HepG2 (cell line): Measurements from ENCODE around the gene NDUFS7. TPM values are rescaled to one million over a fixed set of nuclear protein-coding genes. Genes with fewer than 3 reads are reported as not detected.

ENCODE experiments used
- ATAC-seq: fragments of 200-7000 bp; cut with Tn5 transposase; 3 replicates; pipeline ENCODE4 v1.9.1; 2020; ENCODE audit warnings: mild to moderate bottlenecking, moderate library complexity
- BruUV-seq: library from RNA; stranded (reverse); fragments of 400-500 nt; replicated peaks from 2 replicates; lab custom pipeline; 2021; lab: Mats Ljungman, UMichigan
- CTCF ChIA-PET: fragments of 300-600 bp; formaldehyde crosslinking; extraction: SDS; loops from one replicate; lab custom pipeline; 2021; ENCODE audit warnings: low total read pairs, inconsistent platforms, low intra/inter-chr PET ratio; lab: Yijun Ruan, JAX
- POLR2A ChIA-PET: fragments of 350-600 bp; sonication (Branson Sonifier 250); formaldehyde crosslinking; loops from one replicate; lab custom pipeline; 2020; ENCODE audit warnings: antibody characterized with exemption, inconsistent platforms; lab: Yijun Ruan, JAX
- DNase-seq: peaks from one replicate; pipeline ENCODE4 v3.0.0-alpha.2; 2015; ENCODE audit warnings: low spot score
- FAIRE-seq: peaks from 3 replicates; lab custom pipeline; 2011; peaks lifted over from hg19 to GRCh38; lab: Jason Lieb, UNC
- H2AFZ ChIP-seq: one replicate; pipeline ENCODE4 v1.6.1; 2011; ENCODE audit warnings: low read length, inconsistent platforms
- H3K27ac ChIP-seq: fragments of 300-600 bp; 3 replicates; pipeline ENCODE4 v1.8.0; 2011; ENCODE audit warnings: mixed run types, mild to moderate bottlenecking, mixed read lengths, low read length, inconsistent platforms; ENCODE audit not compliant: insufficient read depth; ENCODE audit errors: extremely low read length
- H3K27me3 ChIP-seq, 2 experiments: fragments of 200-600 bp in 1 of 2; 2 replicates in 1 of 2; 3 replicates in 1 of 2; pipeline versions ENCODE4 v1.6.0 to v1.8.0; 2011; ENCODE audit warnings: low read length in 2 of 2, mild to moderate bottlenecking in 2 of 2, moderate library complexity in 2 of 2, inconsistent platforms in 1 of 2; ENCODE audit not compliant: insufficient read depth in 2 of 2, control insufficient read depth in 1 of 2
- H3K36me3 ChIP-seq, 2 experiments: fragments of 200-600 bp in 1 of 2; replicated peaks in 1 of 2; 2 replicates in 1 of 2; 3 replicates in 1 of 2; pipeline versions ENCODE4 v1.5.1 to v1.8.0; 2011; ENCODE audit warnings: low read length in 2 of 2, inconsistent platforms in 1 of 2; ENCODE audit not compliant: insufficient read depth in 2 of 2, control insufficient read depth in 1 of 2
- H3K4me1 ChIP-seq: 2 replicates; pipeline ENCODE4 v1.5.1; 2012; ENCODE audit warnings: low read length, inconsistent platforms; ENCODE audit not compliant: insufficient read depth
- H3K4me2 ChIP-seq: 2 replicates; pipeline ENCODE4 v1.6.0; 2011; ENCODE audit warnings: low read depth, low read length, inconsistent platforms
- H3K4me3 ChIP-seq, 3 experiments: fragments of 200-600 bp in 1 of 3; sonication (generic), shearing (Covaris generic) in 1 of 3; replicated peaks in 1 of 3; 2 replicates each; pipeline ENCODE4 v1.5.1; 2011 to 2016; ENCODE audit warnings: low read length in 3 of 3, inconsistent platforms in 2 of 3, low read depth in 2 of 3, mild to moderate bottlenecking in 2 of 3, control low read depth in 1 of 3, mixed read lengths in 1 of 3; ENCODE audit not compliant: insufficient read depth in 1 of 3
- H3K79me2 ChIP-seq: one replicate; pipeline ENCODE4 v1.6.1; 2011; ENCODE audit warnings: low read length, inconsistent platforms; ENCODE audit not compliant: insufficient read depth
- H3K9ac ChIP-seq: 2 replicates; pipeline ENCODE4 v1.6.0; 2011; ENCODE audit warnings: mild to moderate bottlenecking, low read depth, low read length, inconsistent platforms; ENCODE audit not compliant: insufficient read depth
- H3K9me3 ChIP-seq: 2 replicates; pipeline ENCODE4 v1.5.1; 2012; ENCODE audit warnings: mild to moderate bottlenecking, low read length
- H4K20me1 ChIP-seq: 2 replicates; pipeline ENCODE4 v1.6.0; 2011; ENCODE audit warnings: inconsistent platforms, mild to moderate bottlenecking, low read length, moderate library complexity; ENCODE audit not compliant: insufficient read depth
- ATM ChIP-seq: fragments of 450-650 bp; IDR thresholded peaks from 2 replicates; pipeline ENCODE4 v1.7.1; 2017; ENCODE audit warnings: mild to moderate bottlenecking, borderline replicate concordance
- CCDC6 ChIP-seq: sonication (generic); formaldehyde crosslinking; IDR thresholded peaks from 2 replicates; pipeline ENCODE4 v1.8.1; 2022; ENCODE audit warnings: mild to moderate bottlenecking, missing genetic modification reagents, moderate library complexity
- EZH2 ChIP-seq: conservative IDR thresholded peaks from 2 replicates; pipeline ENCODE4 v1.6.1; 2012; ENCODE audit warnings: mild to moderate bottlenecking, low read depth, low read length, moderate library complexity
- HNRNPUL1 ChIP-seq: fragments of 200-400 bp; formaldehyde crosslinking; IDR thresholded peaks from 2 replicates; pipeline ENCODE4 v1.6.1; 2017; ENCODE audit warnings: low read depth, mild to moderate bottlenecking, low read length, moderate library complexity
- MEIS1 ChIP-seq: sonication (generic); formaldehyde crosslinking; IDR thresholded peaks from 2 replicates; pipeline ENCODE4 v1.9.0; 2021; ENCODE audit warnings: mild to moderate bottlenecking, missing genetic modification reagents, moderate library complexity, borderline replicate concordance
- NFIC ChIP-seq: IDR thresholded peaks from 2 replicates; pipeline ENCODE4 v1.6.1; 2012; ENCODE audit warnings: mild to moderate bottlenecking, low read length, inconsistent platforms
- NFRKB ChIP-seq: fragments of 450-650 bp; IDR thresholded peaks from 2 replicates; pipeline ENCODE4 v1.6.1; 2017
- NR2C2 ChIP-seq: sonication (generic); formaldehyde crosslinking; IDR thresholded peaks from 2 replicates; pipeline ENCODE4 v1.4.0; 2020; ENCODE audit warnings: missing genetic modification reagents, mild to moderate bottlenecking, moderate library complexity, borderline replicate concordance
- PRMT3 ChIP-seq: sonication (generic); formaldehyde crosslinking; IDR thresholded peaks from 2 replicates; pipeline ENCODE4 v1.8.1; 2022; ENCODE audit warnings: low read depth, mild to moderate bottlenecking, moderate library complexity, missing genetic modification reagents, borderline replicate concordance
- RFXAP ChIP-seq: sonication (generic); formaldehyde crosslinking; IDR thresholded peaks from 2 replicates; pipeline ENCODE4 v1.4.0; 2020; ENCODE audit warnings: missing genetic modification reagents, borderline replicate concordance
- SMARCC2 ChIP-seq: fragments of 450-650 bp; IDR thresholded peaks from 2 replicates; pipeline ENCODE4 v1.6.1; 2017; ENCODE audit warnings: antibody characterized with exemption, mild to moderate bottlenecking
- SRY ChIP-seq: sonication (generic); formaldehyde crosslinking; IDR thresholded peaks from 2 replicates; pipeline ENCODE4 v1.8.0; 2022; ENCODE audit warnings: mild to moderate bottlenecking, missing genetic modification reagents
- ZNF75D ChIP-seq: sonication (generic); formaldehyde crosslinking; IDR thresholded peaks from 2 replicates; pipeline ENCODE4 v1.8.1; 2023; ENCODE audit warnings: missing genetic modification reagents, mild to moderate bottlenecking, borderline replicate concordance
- ZNF850 ChIP-seq: sonication (generic); formaldehyde crosslinking; conservative IDR thresholded peaks from 2 replicates; pipeline ENCODE4 v1.9.0; 2021; ENCODE audit warnings: mild to moderate bottlenecking, missing genetic modification reagents
- WGBS: methylation state at CpG from one replicate; pipeline ENCODE4 v1.1.6; 2017; ENCODE audit warnings: low lambda C conversion rate; 5-methylcytosine and 5-hydroxymethylcytosine counted together
- in situ Hi-C: cut with HindIII; loops from 2 replicates; pipeline ENCODE4 v1.10.0; 2017; ENCODE audit warnings: low pct_unique_long_range_greater_than_20kb; ENCODE audit not compliant: extremely low pct_ligation_motif_present
- intact Hi-C: fragments of 100-400 bp; cut with micrococcal nuclease; formaldehyde crosslinking; loops from one replicate; pipeline ENCODE4 v1.10.0; 2022; ENCODE audit not compliant: unreplicated experiment
- polyA plus RNA-seq, 8 experiments: library from polyadenylated mRNA; depleted of rRNA in 3 of 8; stranded (reverse) in 7 of 8; unstranded in 1 of 8; fragments of >200 nt; fragmentation: Illumina TruSeq in 4 of 8; extraction: Trizol in 4 of 8; gene quantifications; 2 replicates each; pipeline versions ENCODE4 v1.2.1 to v1.2.3, GENCODE V29; 2011 to 2016; ENCODE audit warnings: low read depth in 4 of 8, missing spikeins in 1 of 8, mixed read lengths in 1 of 8; ENCODE audit not compliant: insufficient read depth in 1 of 8
- total RNA-seq, 5 experiments: library from RNA; depleted of rRNA; stranded (reverse); fragments of >200 nt; fragmentation: Illumina TruSeq; extraction: Trizol; gene quantifications; 2 replicates each; pipeline ENCODE4 v1.2.3, GENCODE V29; 2016; ENCODE audit warnings: low read depth in 1 of 5
- TF ChIP-seq, protein P1 (sequence below): sonication (generic); formaldehyde crosslinking; conservative IDR thresholded peaks from 2 replicates; pipeline ENCODE4 v1.8.0; 2022; ENCODE audit warnings: mild to moderate bottlenecking, moderate library complexity, missing genetic modification reagents
- TF ChIP-seq, protein P2 (sequence below): sonication (generic); formaldehyde crosslinking; IDR thresholded peaks from 2 replicates; pipeline ENCODE4 v1.8.0; 2022; ENCODE audit warnings: missing genetic modification reagents, mild to moderate bottlenecking, borderline replicate concordance
- TF ChIP-seq, protein P3 (sequence below): sonication (generic); formaldehyde crosslinking; IDR thresholded peaks from 2 replicates; pipeline ENCODE4 v1.5.0; 2020; ENCODE audit warnings: mild to moderate bottlenecking, missing genetic modification reagents, moderate library complexity

NDUFS7 gene
- total and polyA plus RNA-seq, 2 of the 13 experiments (the other 11 are each of a cell fraction or from before 2014, with no cell fraction given): 34.3 to 66.9 TPM

DNA sequence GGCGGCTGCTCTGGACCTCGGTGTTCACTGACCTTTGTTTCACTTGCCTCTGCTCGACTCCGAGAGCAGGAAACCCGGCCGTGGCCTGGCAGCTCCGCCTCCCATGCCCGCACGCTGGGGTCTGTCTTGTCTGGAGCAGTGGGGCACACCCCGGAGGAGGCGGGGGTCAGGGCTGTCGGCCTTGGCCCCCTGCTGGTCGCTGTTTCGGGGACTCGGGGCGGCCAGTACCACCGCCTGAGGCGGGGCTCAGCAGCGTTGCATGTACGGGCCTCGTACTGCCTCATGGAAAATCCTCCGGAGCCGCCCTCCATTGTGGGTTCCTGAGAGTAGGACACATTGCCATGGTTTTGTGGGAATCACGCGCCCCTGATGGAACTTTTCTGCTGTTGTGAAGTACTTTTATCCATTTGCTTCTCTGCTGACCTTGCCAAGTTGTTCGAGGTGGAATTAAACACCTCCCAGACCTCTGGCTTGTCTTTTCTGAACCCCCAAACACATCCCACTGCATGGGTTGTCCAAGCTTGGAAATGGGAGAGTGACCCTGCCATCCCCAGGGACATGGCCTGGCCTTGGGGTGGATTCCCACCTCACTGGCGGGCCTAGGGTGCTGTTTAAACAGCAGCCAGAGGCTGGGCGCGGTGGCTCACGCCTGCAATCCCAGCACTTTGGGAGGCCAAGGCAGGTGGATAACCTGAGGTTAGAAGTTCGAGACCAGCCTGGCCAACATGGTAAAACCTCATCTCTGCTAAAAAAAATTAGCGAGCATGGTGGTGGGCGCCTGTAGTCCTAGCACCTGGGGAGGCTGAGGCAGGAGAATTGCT, 5.5 kb upstream of the NDUFS7 start:
- H3K4me1 ChIP-seq: peaks cover 54% of the 10 kb centered on the region
- H3K79me2 ChIP-seq: no peaks in the 10 kb centered on the region
- H3K4me2 ChIP-seq: no peak overlapping the region
- no peaks in the 10 kb centered on the region; a peak in 1 of 5 replicates for H3K36me3 ChIP-seq
- WGBS: 91% methylated on average over 11 of the region's 33 CpGs
- H4K20me1 ChIP-seq: no peaks in the 10 kb centered on the region
- in situ Hi-C loops: no loop called here
- H3K27ac ChIP-seq: peak overlapping the region; percentile 50
- no peaks in the 10 kb centered on the region for H3K9me3 ChIP-seq
- H3K27me3 ChIP-seq: no peaks in the 10 kb centered on the region
- no peak overlapping the region for H3K9ac ChIP-seq
- BruUV-seq: no TSS peak
- intact Hi-C loops: no loop called here
- peak overlapping the region in 1 of 3 experiments; percentile 21; a peak in 1 of 6 replicates for H3K4me3 ChIP-seq
- no peak overlapping the region for H2AFZ ChIP-seq
- DNase-seq (no peak), ATAC-seq (peak; percentile 31), FAIRE-seq (no peak)
- ChIA-PET CTCF (no interaction called here), POLR2A (interaction anchor here (0.6 to 1.5 kb wide), 3 partner anchors 95 to 103 kb away, joined by 3 read pairs; partner anchors contain the start of gene FAM174C)
- no peak for TF ChIP-seq HNRNPUL1
- TF ChIP-seq ZNF850 (CRISPR knock-in tag): no peak
- no peak for TF ChIP-seq ATM
- TF ChIP-seq NFRKB: no peak
- TF ChIP-seq, protein P1, sequence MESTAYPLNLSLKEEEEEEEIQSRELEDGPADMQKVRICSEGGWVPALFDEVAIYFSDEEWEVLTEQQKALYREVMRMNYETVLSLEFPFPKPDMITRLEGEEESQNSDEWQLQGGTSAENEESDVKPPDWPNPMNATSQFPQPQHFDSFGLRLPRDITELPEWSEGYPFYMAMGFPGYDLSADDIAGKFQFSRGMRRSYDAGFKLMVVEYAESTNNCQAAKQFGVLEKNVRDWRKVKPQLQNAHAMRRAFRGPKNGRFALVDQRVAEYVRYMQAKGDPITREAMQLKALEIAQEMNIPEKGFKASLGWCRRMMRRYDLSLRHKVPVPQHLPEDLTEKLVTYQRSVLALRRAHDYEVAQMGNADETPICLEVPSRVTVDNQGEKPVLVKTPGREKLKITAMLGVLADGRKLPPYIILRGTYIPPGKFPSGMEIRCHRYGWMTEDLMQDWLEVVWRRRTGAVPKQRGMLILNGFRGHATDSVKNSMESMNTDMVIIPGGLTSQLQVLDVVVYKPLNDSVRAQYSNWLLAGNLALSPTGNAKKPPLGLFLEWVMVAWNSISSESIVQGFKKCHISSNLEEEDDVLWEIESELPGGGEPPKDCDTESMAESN (CRISPR knock-in tag): no peak
- TF ChIP-seq RFXAP (CRISPR knock-in tag): no peak
- TF ChIP-seq, protein P2, sequence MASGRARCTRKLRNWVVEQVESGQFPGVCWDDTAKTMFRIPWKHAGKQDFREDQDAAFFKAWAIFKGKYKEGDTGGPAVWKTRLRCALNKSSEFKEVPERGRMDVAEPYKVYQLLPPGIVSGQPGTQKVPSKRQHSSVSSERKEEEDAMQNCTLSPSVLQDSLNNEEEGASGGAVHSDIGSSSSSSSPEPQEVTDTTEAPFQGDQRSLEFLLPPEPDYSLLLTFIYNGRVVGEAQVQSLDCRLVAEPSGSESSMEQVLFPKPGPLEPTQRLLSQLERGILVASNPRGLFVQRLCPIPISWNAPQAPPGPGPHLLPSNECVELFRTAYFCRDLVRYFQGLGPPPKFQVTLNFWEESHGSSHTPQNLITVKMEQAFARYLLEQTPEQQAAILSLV (CRISPR knock-in tag): 0 out of 2 replicates have a peak, but pooled peaks have one; percentile 7
- no peak for TF ChIP-seq MEIS1 (CRISPR knock-in tag)
- TF ChIP-seq NFIC: no peak
- no peak for TF ChIP-seq CCDC6
- no peak for TF ChIP-seq SRY (CRISPR knock-in tag)
- TF ChIP-seq ZNF75D (CRISPR knock-in tag): no peak
- TF ChIP-seq NR2C2 (CRISPR knock-in tag): no peak
- TF ChIP-seq PRMT3 (CRISPR knock-in tag): no peak
- TF ChIP-seq, protein P3, sequence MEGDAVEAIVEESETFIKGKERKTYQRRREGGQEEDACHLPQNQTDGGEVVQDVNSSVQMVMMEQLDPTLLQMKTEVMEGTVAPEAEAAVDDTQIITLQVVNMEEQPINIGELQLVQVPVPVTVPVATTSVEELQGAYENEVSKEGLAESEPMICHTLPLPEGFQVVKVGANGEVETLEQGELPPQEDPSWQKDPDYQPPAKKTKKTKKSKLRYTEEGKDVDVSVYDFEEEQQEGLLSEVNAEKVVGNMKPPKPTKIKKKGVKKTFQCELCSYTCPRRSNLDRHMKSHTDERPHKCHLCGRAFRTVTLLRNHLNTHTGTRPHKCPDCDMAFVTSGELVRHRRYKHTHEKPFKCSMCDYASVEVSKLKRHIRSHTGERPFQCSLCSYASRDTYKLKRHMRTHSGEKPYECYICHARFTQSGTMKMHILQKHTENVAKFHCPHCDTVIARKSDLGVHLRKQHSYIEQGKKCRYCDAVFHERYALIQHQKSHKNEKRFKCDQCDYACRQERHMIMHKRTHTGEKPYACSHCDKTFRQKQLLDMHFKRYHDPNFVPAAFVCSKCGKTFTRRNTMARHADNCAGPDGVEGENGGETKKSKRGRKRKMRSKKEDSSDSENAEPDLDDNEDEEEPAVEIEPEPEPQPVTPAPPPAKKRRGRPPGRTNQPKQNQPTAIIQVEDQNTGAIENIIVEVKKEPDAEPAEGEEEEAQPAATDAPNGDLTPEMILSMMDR (CRISPR knock-in tag): peak; percentile 55
- no peak for TF ChIP-seq SMARCC2
- no peak for TF ChIP-seq EZH2
